KMS-11 (cell line): ENCODE results near the gene GLS.

Experiments used
- H2AFZ ChIP-seq: fragments of 200-600 bp; sonication (generic); 2 replicates; pipeline ENCODE4 v1.6.1; 2016; ENCODE audit warnings: antibody characterized with exemption, mixed run types, low read depth
- H3K27ac ChIP-seq: fragments of 200-600 bp; sonication (generic); 2 replicates; pipeline ENCODE4 v1.6.1; 2016; ENCODE audit warnings: mild to moderate bottlenecking, mixed run types
- H3K27me3 ChIP-seq: fragments of 200-600 bp; sonication (generic); 2 replicates; pipeline ENCODE4 v1.6.1; 2017; ENCODE audit warnings: mild to moderate bottlenecking, low read depth, mixed run types, moderate library complexity; ENCODE audit not compliant: insufficient read depth
- H3K36me3 ChIP-seq: fragments of 200-600 bp; sonication (generic); 2 replicates; pipeline ENCODE4 v1.6.1; 2017; ENCODE audit warnings: mild to moderate bottlenecking, mixed run types; ENCODE audit not compliant: insufficient read depth
- H3K4me1 ChIP-seq: fragments of 200-600 bp; sonication (generic); 2 replicates; pipeline ENCODE4 v1.6.1; 2016; ENCODE audit warnings: mild to moderate bottlenecking, low read depth, mixed run types; ENCODE audit not compliant: poor library complexity, severe bottlenecking
- H3K4me2 ChIP-seq: fragments of 200-600 bp; sonication (generic); 2 replicates; pipeline ENCODE4 v1.7.0; 2016; ENCODE audit warnings: mild to moderate bottlenecking, mixed run types
- H3K4me3 ChIP-seq: fragments of 200-600 bp; sonication (generic); IDR thresholded peaks from 2 replicates; pipeline ENCODE4 v1.6.1; 2017; ENCODE audit warnings: low read depth, low read length, mixed read lengths; ENCODE audit not compliant: insufficient read depth
- H3K79me2 ChIP-seq: fragments of 200-600 bp; sonication (generic); 2 replicates; pipeline ENCODE4 v1.6.1; 2016; ENCODE audit warnings: low read depth, mixed run types; ENCODE audit not compliant: insufficient read depth
- H3K9ac ChIP-seq: fragments of 200-600 bp; sonication (generic); 2 replicates; pipeline ENCODE4 v1.6.1; 2016; ENCODE audit warnings: mild to moderate bottlenecking, mixed run types
- H4K20me1 ChIP-seq: fragments of 200-600 bp; sonication (generic); 2 replicates; pipeline ENCODE4 v1.6.1; 2016; ENCODE audit warnings: mild to moderate bottlenecking, mixed run types; ENCODE audit not compliant: insufficient read depth
- TF ChIP-seq, protein P1 (sequence below): fragments of 200-600 bp; sonication (generic); conservative IDR thresholded peaks from 2 replicates; pipeline ENCODE4 v1.6.1; 2017; ENCODE audit warnings: low read depth, mild to moderate bottlenecking, antibody characterized with exemption, low read length, moderate library complexity, mixed read lengths

GLS gene

GRCh38 chr2:190904640-190905261 lies 24.1 kb downstream of the GLS start:
- Histone ChIP-seq H3K9ac (no peak overlapping the region), H4K20me1 (no peaks in the 10 kb centered on the region), H3K36me3 (peaks cover 32% of the 10 kb centered on the region; the same call in 1 of the 2 replicates), H3K27me3 (no peaks in the 10 kb centered on the region), H3K4me3 (no peak overlapping the region), H3K79me2 (peaks cover 5% of the 10 kb centered on the region; the same call in 1 of the 2 replicates), H3K4me2 (no peak overlapping the region), H3K4me1 (peaks cover 8% of the 10 kb centered on the region), H2AFZ (no peak overlapping the region), H3K27ac (no peak overlapping the region)
- TF ChIP-seq, protein P1, sequence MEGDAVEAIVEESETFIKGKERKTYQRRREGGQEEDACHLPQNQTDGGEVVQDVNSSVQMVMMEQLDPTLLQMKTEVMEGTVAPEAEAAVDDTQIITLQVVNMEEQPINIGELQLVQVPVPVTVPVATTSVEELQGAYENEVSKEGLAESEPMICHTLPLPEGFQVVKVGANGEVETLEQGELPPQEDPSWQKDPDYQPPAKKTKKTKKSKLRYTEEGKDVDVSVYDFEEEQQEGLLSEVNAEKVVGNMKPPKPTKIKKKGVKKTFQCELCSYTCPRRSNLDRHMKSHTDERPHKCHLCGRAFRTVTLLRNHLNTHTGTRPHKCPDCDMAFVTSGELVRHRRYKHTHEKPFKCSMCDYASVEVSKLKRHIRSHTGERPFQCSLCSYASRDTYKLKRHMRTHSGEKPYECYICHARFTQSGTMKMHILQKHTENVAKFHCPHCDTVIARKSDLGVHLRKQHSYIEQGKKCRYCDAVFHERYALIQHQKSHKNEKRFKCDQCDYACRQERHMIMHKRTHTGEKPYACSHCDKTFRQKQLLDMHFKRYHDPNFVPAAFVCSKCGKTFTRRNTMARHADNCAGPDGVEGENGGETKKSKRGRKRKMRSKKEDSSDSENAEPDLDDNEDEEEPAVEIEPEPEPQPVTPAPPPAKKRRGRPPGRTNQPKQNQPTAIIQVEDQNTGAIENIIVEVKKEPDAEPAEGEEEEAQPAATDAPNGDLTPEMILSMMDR: no peak

DNA sequence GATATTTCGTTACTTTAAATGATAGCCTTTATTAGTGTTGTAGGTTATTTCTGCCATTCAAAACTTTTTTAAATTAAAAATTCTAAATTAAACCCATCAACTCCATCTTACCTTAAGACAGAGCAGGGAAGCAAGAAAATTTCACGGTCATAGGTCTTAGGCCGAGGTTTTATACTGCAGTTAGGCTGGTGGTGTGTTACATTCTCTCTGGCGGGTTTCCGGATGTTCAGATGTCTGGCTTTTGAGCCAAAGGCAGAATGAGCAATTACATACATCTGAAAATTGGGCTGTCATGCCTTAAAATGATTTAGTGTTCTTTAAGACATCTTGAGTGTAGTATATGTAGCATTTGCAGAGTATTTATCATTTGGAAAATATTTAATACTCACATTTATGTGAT lies 27.9 kb downstream of the GLS start:
- no peaks in the 10 kb centered on the region; the same call in 1 of the 2 replicates for H3K79me2 ChIP-seq
- peaks cover 13% of the 10 kb centered on the region for H3K4me1 ChIP-seq
- H3K36me3 ChIP-seq: peaks cover 12% of the 10 kb centered on the region; the same call in 1 of the 2 replicates

DNA sequence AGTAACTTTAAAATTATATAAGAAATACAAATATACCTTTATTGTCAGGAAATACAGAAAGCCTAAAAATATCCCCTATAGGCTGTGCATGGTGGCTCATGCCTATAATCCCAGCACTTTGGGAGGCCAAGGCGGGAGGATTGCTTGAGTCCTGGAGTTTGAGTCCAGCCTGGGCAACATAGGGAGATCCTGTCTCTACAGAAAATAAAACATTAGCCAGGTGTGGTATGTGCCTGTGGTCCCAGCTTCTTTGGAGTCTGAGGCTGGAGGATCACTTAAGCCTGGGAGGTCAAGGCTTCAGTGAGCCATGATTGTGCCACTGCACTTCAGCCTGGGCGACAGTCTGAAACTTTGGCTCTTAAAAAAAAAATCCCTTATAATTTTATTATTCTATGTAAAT lies 29.1 kb downstream of the GLS start:
- 0 out of 2 replicates have a peak, but pooled peaks cover 3% of the 10 kb centered on the region for H4K20me1 ChIP-seq
- H3K79me2 ChIP-seq: no peaks in the 10 kb centered on the region; the same call in 1 of the 2 replicates
- TF ChIP-seq, protein P1: no peak
- peaks cover 12% of the 10 kb centered on the region; the same call in 1 of the 2 replicates for H3K36me3 ChIP-seq
- H3K9ac ChIP-seq: no peak overlapping the region
- no peak overlapping the region for H3K27ac ChIP-seq
- H3K27me3 ChIP-seq: no peaks in the 10 kb centered on the region
- peaks cover 13% of the 10 kb centered on the region for H3K4me1 ChIP-seq
- no peak overlapping the region for H3K4me2 ChIP-seq
- no peak overlapping the region for H2AFZ ChIP-seq
- no peak overlapping the region for H3K4me3 ChIP-seq

More for the DNA sequence above, 27.9 kb downstream of the GLS start:
- Histone ChIP-seq H4K20me1 (no peaks in the 10 kb centered on the region), H3K27me3 (no peaks in the 10 kb centered on the region), H3K27ac (no peak overlapping the region), H3K4me2 (no peak overlapping the region), H3K4me3 (no peak overlapping the region), H2AFZ (no peak overlapping the region), H3K9ac (no peak overlapping the region)
- TF ChIP-seq, protein P1: no peak

- Histone ChIP-seq H3K79me2 (no peaks in the 10 kb centered on the region; the same call in 1 of the 2 replicates), H3K4me1 (peaks cover 13% of the 10 kb centered on the region), H3K27ac (no peak overlapping the region), H3K27me3 (no peaks in the 10 kb centered on the region), H2AFZ (no peak overlapping the region), H3K9ac (no peak overlapping the region), H4K20me1 (0 out of 2 replicates have a peak, but pooled peaks cover 3% of the 10 kb centered on the region), H3K36me3 (peaks cover 12% of the 10 kb centered on the region; the same call in 1 of the 2 replicates), H3K4me2 (no peak overlapping the region), H3K4me3 (no peak overlapping the region)
- TF ChIP-seq, protein P1: no peak
These were observed 29.9 kb downstream of the GLS start for GRCh38 chr2:190910341-190911136.
